ENCODE measurements around the gene CSNK2B. TPM values are rescaled to one million over a fixed set of nuclear protein-coding genes. Genes with fewer than 3 reads are reported as not detected.

CSNK2B gene
- polyA plus RNA-seq, 3 donors = 227 to 252 (median 236) TPM

DNA sequence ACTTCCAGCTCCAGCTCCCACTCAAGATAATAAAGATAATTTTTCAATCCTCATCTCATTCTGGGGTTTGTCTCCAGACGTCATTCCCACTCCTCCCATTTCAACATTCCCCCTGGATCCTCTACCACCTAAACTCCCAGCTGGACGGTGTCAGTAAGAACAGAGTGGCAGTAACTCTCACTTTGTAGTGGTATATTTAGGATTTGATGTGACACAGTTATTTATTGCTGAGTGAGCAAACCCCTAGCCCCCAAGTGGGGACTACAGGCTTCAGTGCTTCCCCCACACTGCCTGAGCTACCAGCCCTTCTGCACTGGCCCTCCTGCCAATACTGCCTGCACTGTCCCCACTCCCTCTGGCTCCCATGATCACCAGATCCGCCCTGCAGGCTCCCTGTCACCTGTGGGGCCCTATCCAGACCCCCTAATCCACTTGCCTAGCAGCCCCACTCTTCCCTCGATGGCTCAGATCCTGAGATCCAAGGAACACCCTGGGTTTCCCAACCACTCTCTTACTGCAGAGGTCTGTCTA is 7.7 kb upstream of the CSNK2B start:
- no peak for DNase-seq

DNA sequence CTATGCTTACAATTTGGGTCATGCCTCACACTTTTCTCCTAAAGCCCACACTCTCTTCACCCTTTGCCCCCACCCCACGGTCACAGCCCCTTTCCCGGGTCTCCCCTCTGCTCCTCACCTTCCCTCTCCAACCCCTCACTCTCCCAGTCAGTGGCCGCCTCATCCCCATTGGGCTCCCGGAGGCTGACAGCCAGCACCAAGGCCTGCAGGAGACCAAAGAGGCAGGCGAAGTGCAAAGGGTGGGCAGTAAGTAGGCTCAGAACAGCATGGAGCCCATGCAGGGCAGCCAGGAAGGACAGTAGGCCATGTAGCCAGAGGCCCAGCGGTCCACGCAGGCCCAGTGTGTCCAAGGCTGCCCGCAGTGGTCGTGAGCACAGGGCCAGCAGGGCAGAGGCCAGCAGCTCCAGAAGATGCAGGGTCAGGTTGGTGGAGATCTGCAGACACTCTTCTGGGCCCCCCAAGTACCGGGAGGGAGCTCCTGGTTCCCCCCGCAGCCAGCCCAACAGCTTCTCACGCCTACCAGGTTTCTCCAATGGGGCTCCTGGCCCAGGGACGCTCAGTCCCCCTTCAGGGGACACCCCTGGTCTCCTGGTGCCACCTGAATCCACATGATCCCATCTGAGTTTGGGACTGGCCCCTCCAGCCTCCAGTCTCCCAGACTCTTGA is 6.8 kb upstream of the CSNK2B start:
- DNase-seq = no peak

DNA sequence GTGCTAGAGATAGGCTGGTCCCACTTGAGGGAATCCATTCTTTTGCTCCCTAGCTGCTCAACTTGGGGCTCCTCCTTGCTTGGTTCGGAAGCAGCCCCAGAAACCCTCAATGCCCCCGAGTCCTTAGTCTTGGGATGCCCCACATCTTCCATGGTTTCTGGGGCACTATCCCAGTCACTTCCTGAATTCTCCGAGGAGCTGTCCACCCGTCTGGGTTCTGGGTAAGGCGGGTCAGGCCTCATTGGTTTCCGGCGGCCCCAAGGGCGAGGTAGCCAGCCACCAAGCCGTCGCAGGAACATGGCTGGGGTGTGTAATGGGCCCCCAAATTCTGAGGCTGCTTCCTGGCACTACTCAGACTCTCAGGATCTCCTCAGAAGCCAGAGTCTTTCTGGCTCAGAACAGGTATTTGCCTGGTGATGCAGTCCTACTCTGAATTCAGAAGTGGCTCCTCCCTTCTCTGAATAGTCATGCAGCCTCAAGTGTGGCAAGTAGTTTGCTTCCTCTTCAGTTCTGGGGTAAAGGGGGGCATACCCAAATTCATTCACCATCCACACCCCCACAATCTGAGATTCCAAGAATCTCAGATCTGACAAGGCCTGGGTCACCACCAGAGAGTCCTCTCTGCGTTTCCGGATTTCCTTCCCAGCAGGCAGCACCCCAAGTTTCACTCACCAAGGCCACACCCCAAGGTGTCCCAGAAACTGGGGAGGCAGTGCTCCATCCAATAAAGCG is 6.1 kb upstream of the CSNK2B start:
- no peak for DNase-seq

- peak; percentile 88 for DNase-seq
Measured at GRCh38 chr6:31660381-31661261, 5.3 kb upstream of the CSNK2B start, which contains the start of gene C6orf47. C6orf47 (minus strand) TSS chr6:31660778; CDS start chr6:31659947, 831 bp downstream.

DNA sequence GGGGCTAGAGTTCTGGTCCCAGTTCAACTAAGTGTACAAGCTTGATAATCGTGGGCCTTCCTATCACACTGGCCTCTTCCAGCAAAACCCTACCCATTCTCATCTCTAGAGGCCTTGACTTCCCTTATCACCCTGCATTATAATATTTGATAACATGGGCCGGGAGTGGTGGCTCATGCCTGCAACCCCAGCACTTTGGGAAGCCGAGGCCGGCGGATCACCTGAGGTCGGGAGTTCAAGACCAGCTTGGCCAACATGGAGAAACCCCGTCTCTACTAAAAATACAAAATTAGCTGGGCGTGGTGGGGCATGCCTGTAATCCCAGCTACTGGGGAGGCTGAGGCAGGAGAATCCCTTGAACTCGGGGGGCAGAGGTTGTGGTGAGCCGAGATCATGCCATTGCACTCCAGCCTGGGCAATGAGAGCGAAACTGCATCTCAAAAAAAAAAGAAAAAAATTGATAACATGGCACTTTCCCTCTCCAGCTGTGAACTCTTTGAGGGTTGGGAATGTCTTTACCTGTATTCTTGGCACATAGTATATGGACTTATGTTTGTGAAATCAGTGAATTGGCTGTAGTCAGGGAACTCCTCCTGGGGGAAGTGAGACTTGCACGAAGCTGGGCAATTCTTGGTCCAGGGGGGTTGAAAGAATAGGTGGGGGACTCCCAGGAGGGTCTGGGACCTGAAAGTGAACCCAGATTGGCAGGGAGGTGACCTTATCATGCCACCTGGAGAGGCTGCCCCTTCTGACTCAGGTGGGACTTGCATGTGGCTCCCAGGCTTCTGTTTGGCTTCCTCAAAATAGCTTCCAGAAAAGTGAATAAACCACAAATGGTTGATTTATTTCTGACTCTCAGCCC is 4.4 kb upstream of the CSNK2B start:
- no peak for DNase-seq

DNA sequence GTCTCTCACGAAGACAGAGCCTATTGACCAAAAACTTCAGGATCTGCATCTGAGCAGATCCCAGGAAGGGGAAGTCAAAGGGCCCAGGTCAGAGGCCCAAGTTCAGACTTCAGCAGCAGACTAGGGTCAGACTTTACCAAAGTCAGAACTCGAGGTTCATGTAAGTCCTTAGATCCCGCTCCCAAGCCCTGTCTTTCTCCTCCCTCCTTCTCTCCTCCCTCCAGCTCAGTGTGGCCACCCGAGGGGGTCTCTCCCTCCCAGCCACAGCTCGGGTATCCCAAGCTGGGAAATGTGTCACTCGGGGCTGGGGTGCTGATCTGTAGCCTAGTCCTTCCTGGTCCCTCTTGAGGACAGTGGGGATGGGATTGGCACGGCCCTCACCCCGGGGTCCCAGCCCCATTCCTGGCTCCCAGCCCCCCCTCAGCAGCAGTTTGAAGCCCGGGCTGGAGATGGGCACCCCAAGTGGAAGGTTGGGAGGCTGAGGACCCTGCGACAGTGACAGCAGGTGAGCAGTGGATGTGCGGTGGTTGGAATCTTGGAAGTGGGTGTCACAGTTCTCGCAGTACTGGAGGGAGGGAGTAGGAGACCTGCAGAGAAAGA is 3.7 kb upstream of the CSNK2B start:
- DNase-seq = no peak

GRCh38 chr6:31663126-31663960 is 2.5 kb upstream of the CSNK2B start:
- no peak for DNase-seq

DNA sequence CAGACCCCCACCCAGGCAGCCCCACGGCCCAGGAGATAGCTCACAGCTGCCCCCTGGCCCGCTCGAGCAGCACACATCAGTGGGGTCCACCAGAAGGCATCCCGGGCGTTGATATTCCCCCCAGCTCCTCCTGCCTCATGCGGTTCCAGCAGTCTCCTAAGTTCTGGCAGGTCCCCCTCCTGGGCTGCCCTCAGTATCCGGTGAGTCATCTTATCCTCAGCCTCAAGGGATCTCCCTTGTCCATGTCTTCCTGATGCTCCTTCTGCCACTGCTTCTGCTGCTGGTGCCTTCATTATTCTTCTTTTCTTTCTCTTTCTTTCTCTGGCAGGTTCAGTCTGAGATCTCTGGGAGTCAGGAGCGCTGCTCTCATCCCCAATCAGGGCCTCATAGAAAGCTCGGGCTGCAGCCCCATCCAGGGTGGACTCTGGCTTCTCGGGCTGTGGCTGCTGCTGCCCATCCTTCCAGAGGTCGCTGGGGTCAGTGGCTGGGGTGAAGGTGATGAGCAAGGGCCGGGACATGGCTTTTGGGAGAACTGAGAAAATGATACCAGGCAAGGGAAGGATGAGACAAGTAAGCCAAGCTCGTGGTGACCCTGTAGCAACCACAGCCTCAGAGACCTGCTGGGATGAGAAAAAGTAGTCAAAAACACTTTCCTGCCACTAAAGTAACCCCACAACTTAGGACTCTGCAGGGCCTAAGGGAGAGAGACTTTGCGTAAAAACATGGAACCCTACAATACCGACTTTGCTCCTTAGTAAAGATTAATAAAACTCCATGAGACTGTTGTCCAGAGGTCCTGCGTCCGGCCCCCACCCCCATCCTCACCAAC is 1.7 kb upstream of the CSNK2B start:
- no peak for DNase-seq

DNA sequence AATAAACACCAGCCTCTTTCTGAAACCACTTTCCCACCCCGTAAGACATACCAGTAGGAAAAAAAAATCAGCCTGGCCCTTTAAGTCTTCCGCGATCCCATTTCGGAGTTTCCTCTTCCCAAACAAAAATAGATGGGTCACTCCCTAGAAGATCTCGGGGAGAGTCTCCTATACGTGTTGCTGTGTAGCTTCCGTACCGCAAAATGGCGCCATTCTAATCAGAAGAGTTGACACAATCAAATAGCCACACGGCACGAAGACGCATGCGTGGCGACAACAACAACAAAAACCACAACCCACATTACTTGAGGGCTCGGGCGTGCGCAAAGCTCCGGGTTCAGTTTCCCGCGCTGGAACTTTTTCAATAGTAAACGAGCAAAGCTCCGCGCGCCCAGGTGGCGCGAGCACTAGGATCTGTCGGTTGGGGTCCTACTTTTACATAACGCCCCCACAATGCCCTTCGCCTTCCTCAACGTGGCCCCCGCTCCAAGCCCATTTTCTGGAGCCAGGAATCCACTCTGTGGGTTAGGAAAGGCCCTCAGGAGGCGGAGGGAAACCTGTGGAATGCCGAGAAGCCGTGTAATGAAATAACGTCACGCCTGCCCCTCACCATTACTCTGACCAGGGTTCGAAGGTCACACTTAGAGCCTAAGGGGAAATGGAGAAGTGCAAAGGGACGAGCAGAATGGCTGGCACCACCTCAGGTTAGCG is 935 bp upstream of the CSNK2B start, which contains the start of gene GPANK1:
TSS of gene GPANK1 (minus strand) at position 208 of the 711 bp plus-strand sequence. CDS start 519 bp downstream, outside the sequence.
- DNase-seq = peak; percentile 95

- DNase-seq = peak; percentile 34
Measured at GRCh38 chr6:31666337-31666965, 571 bp downstream of the CSNK2B start.

- no peak for DNase-seq
Measured at GRCh38 chr6:31669676-31670075, 3.8 kb downstream of the CSNK2B start, which contains the start of gene LY6G5B. LY6G5B (plus strand) TSS chr6:31669976; CDS start chr6:31670951, 975 bp downstream.

GRCh38 chr6:31676322-31676903 is 10.5 kb downstream of the CSNK2B start:
- no peak for DNase-seq

- no peak for DNase-seq
Measured at GRCh38 chr6:31676904-31677303, 11.0 kb downstream of the CSNK2B start.

DNA sequence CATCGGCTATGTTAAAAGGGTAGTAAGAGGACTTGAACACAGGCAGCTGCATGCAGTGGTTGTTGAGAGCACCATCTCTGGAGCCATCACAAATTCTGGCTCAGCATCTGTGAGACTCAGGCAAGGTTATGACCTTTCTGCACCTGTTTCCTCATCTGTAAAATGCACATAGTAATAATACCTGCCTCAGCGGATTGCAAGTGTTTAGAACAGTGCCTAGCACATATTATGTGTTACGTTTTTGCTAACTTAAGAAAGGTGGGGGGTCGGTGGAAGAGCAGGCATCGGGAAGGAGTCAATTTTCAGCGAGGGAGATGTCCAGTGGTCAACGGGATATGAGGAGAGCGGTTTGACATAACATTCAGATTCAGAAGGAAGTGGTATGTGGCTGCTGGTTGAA is 12.1 kb downstream of the CSNK2B start:
- DNase-seq = no peak

DNA sequence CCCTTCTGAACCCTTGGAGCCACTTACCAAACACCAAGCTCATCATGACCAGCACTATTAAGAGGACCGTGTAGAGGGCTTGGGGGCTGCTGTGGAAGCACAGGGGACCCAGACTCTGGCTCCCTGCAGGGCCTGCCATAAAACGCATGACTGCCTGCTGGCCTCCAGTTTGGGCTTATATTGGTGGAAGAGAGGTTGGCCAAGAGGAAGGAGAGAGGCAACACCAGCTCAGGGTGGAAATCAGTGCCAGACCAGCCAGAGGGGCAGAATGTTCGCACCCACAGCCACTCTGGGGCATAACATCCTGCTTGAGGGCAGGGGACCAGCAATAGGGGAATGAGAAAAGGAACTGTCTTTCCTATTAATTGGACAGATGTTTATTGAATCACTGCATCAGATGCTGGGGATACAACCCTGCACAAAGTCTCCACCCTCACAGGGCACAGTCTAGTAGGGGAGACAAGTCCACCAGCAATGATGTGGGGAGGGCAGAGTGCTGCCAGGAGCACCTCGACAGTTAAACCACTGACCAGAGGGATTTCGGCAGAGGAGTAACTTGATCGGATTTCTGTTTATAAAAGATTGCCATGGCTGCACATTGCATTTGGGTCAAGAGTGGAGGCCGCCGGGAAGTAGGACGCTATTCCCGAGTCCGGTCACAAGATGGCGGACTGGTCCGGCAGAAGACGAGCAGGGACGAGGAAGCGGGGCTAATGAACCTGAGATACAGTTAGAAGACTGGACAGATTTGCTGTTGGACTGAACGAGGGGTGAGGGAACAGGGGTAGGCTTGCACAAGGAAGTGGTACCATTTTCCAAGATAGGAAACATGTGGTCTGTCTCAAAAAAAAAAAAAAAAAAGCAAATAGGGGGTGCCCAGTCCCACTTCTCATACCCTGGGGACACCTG is 14.6 kb downstream of the CSNK2B start, which contains the start of gene LY6G5C:
TSS of gene LY6G5C (minus strand) at position 842 of the 909 bp plus-strand sequence. CDS start at position 148, 694 bp downstream.
- DNase-seq = peak; percentile 89
